Psoas muscle (tissue), 8 donors: ENCODE measurements around the gene ZNF524. TPM values are rescaled to one million over a fixed set of nuclear protein-coding genes. Genes with fewer than 3 reads are reported as not detected.
"Not testable (repeated sequence)": the region's sequence is repeated elsewhere in the genome, so short reads cannot be mapped to it uniquely, and the experiment has no call there.

Experiments
- ATAC-seq, 4 donors: fragments of 200-7000 bp; cut with Tn5 transposase; one replicate each; pipeline ENCODE4 v1.9.1; 2020; ENCODE audit warnings: moderate library complexity in 3 of 4, mild to moderate bottlenecking in 2 of 4
- DNase-seq, 2 donors: peaks; one replicate each; pipeline ENCODE4 v3.0.0-alpha.2; 2020
- H3K27ac ChIP-seq: fragments of 200-600 bp; one replicate; pipeline ENCODE4 v1.8.0; 2022
- H3K27me3 ChIP-seq, 3 donors: fragments of 200-600 bp in 1 of 3; one replicate each; pipeline versions ENCODE4 v1.6.1 to v1.8.0; 2013 to 2022; ENCODE audit warnings: low read length in 2 of 3, mild to moderate bottlenecking in 2 of 3, moderate library complexity in 1 of 3; ENCODE audit not compliant: insufficient read depth in 3 of 3
- H3K36me3 ChIP-seq, 2 donors: fragments of 200-600 bp in 1 of 2; one replicate each; pipeline versions ENCODE4 v1.6.1 to v1.8.0; 2013 to 2022; ENCODE audit warnings: low read depth in 1 of 2, mild to moderate bottlenecking in 1 of 2, moderate library complexity in 1 of 2; ENCODE audit not compliant: insufficient read depth in 1 of 2
- H3K4me1 ChIP-seq: fragments of 200-600 bp; one replicate; pipeline ENCODE4 v1.8.0; 2022
- H3K4me3 ChIP-seq: fragments of 200-600 bp; one replicate; pipeline ENCODE4 v1.8.0; 2022; ENCODE audit warnings: mild to moderate bottlenecking
- H3K9me3 ChIP-seq: fragments of 200-600 bp; one replicate; pipeline ENCODE4 v1.8.0; 2022
- WGBS, 3 donors: extraction: QIAGEN DNeasy Blood & Tissue Kit; methylation state at CpG; one replicate each; pipeline versions ENCODE4 v1.1.6 to v1.1.7; 2013; 5-methylcytosine and 5-hydroxymethylcytosine counted together
- intact Hi-C, 2 donors: fragments of 100-400 bp; cut with DNase I; formaldehyde crosslinking; loops; one replicate each; pipeline versions ENCODE4 v1.11.0 to v1.14.2; 2022
- polyA plus RNA-seq, 3 donors: library from polyadenylated mRNA; stranded (reverse); fragments of 200-250 nt; gene quantifications; one replicate each; pipeline ENCODE4 v1.2.3, GENCODE V29; 2013
- total RNA-seq, 4 donors: library from RNA; stranded (reverse); fragmentation: NEBNext Ultra II Directional in 2 of 4; extraction: Animal tissue kit (Norgen Biotek cat#: 25700) in 2 of 4; gene quantifications; one replicate each; pipeline versions ENCODE4 v1.2.1 to v1.2.4, GENCODE V29; 2021 to 2023
- TF ChIP-seq, protein P1 (sequence below): fragments of 200-600 bp; IDR thresholded peaks from one replicate; pipeline ENCODE4 v1.8.0; 2022; ENCODE audit warnings: antibody characterized with exemption
- donor health status: healthy with polysubstance abuse.
- donor health status: DM: no; HTN: no; CAD: no; lungs with moderate emphysema.
- donor health status: Bipolar disorder and iron deficiency.
- donor health status: healthy.
- donor health status: DM: yes; HTN: yes; CAD: no.
- donor health status: DM: no; HTN: no; CAD: no.
- donor health status: DM: no; HTN: no; CAD: no.
- donor health status: DM: yes; HTN: yes; CAD: no.

ZNF524 gene
- total and polyA plus RNA-seq, 7 donors: 21.4 to 52.5 (median 32.0) TPM

DNA sequence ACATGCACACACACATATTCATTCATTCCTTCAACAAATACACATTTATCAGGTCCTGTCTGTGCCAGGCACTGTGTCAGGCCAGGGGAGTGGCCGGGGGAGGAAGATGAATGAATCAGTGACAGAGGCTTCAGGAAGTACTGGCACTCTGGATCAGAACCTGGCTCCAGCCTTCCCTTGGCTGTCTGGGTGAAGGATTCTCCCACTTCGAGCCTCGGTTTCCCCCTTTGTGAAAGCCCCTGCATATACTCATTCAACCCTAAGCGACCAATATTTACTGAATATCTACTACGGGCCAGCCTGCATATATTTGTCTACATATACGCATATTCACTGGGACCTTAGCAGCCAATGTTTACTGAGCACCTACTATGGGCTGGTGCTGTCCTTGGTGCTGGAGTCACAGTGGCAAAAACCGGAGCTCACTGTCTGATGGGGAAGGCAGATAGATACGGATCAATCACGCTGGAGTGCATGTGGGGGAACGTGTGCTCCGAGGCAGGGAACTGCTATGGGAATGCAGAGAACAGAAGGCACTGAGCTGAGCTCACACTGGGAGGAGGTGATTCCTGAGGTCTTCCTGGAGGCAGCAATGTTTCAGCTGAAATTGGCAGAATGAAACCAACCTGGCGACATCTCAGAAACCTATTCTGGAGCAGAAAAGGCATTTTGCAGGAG, 18.8 kb upstream of the ZNF524 start:
- TF ChIP-seq, protein P1, sequence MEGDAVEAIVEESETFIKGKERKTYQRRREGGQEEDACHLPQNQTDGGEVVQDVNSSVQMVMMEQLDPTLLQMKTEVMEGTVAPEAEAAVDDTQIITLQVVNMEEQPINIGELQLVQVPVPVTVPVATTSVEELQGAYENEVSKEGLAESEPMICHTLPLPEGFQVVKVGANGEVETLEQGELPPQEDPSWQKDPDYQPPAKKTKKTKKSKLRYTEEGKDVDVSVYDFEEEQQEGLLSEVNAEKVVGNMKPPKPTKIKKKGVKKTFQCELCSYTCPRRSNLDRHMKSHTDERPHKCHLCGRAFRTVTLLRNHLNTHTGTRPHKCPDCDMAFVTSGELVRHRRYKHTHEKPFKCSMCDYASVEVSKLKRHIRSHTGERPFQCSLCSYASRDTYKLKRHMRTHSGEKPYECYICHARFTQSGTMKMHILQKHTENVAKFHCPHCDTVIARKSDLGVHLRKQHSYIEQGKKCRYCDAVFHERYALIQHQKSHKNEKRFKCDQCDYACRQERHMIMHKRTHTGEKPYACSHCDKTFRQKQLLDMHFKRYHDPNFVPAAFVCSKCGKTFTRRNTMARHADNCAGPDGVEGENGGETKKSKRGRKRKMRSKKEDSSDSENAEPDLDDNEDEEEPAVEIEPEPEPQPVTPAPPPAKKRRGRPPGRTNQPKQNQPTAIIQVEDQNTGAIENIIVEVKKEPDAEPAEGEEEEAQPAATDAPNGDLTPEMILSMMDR: no peak
- no peak for DNase-seq
- Histone ChIP-seq H3K27me3 (peaks cover 0 to 5% (median 0%) of the 10 kb centered on the region in 3 donors), H3K36me3 (peaks cover 5 to 31% of the 10 kb centered on the region in 2 donors), H3K4me3 (peak overlapping the region; percentile 93), H3K27ac (peak overlapping the region; percentile 97), H3K4me1 (peaks cover 9% of the 10 kb centered on the region), H3K9me3 (no peaks in the 10 kb centered on the region)
- no peak for ATAC-seq
- intact Hi-C loops: loop anchor here in 1 of 2 donors (2.0 kb wide), 1 partner anchor 64 kb away; no protein-coding TSS in a partner anchor
- 34 to 38% (median 34%) methylated on average over 12 of the region's 12 CpGs for WGBS, 3 donors

DNA sequence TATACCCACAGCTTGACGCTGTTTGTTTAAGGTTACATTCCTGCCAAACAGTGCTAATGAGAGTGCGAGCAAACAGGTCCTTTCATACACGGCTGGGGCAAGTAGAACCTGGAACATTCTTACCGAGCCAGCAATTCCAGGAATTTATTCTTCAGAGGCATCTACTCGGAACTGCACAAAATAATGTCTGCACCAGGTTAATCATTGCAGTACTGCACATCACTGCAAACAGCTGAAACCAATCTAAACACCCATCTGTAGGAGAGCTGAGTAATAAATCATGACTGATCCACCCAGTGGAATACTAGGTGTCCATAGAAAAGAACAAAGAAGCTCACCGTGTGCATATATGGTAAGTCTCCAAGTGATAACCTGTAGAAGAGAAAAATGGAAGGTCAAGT, 18.3 kb upstream of the ZNF524 start:
- 25 to 35% (median 30%) methylated on average over 6 of the region's 6 CpGs for WGBS, 3 donors
- Histone ChIP-seq H3K4me1 (peaks cover 14% of the 10 kb centered on the region), H3K27ac (no peak overlapping the region), H3K27me3 (peaks cover 0 to 5% (median 0%) of the 10 kb centered on the region in 3 donors), H3K36me3 (peaks cover 5 to 26% of the 10 kb centered on the region in 2 donors), H3K4me3 (no peak overlapping the region), H3K9me3 (no peaks in the 10 kb centered on the region)
- no peak for ATAC-seq
- DNase-seq: no peak
- intact Hi-C loops: loop anchor here in 1 of 2 donors (2.0 kb wide), 1 partner anchor 65 kb away; no protein-coding TSS in a partner anchor
- TF ChIP-seq, protein P1: no peak

DNA sequence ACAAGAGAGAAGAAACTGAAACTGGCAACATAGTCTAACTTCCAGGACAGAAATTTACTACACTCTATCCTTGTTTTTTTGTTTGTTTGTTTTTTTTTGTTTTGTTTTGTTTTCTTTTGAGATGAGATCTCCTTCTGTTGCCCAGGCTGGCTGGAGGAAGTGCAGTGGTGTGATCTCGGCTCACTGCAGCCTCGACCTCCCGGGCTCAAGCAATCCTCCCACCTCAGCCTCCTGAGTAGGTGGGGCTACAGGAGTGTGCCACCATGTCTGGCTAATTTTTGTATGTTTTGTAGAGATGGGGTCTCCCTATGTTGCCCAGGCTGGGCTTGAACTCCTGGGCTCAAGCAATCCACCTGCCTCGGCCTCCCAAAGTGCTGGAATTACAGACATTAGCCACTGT, 17.8 kb upstream of the ZNF524 start:
- DNase-seq, H3K27ac ChIP-seq, H3K9me3 ChIP-seq, H3K4me3 ChIP-seq, ATAC-seq, intact Hi-C loops, H3K27me3 ChIP-seq: not testable (repeated sequence)
- H3K36me3 ChIP-seq: peaks cover 2 to 22% of the 10 kb centered on the region in 2 donors
- 66 to 78% (median 73%) methylated on average over 4 of the region's 4 CpGs for WGBS, 3 donors
- peaks cover 18% of the 10 kb centered on the region for H3K4me1 ChIP-seq

DNA sequence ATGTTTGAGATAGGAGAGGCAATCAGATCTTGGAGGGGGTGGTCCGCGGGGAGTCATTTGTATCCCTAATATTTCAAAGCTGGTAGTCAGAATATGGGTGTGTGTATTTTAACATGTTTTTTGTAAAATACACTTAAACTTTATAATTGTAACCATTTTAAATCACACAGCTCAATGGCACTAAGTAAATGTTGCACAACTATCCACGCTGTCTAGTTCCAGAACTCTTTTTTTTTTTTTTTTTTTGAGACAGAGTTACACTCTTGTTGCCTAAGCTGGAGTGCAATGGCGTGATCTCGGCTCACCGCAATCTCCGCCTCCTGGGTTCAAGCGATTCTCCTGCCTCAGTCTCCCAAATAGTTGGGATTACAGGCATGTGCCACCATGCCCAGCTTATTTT, 16.2 kb upstream of the ZNF524 start:
- H3K27ac ChIP-seq, H3K9me3 ChIP-seq, H3K36me3 ChIP-seq, H3K27me3 ChIP-seq, DNase-seq, intact Hi-C loops, ATAC-seq, H3K4me3 ChIP-seq: not testable (repeated sequence)
- H3K4me1 ChIP-seq: peaks cover 18% of the 10 kb centered on the region
- 70 to 78% (median 76%) methylated on average over 8 of the region's 8 CpGs for WGBS, 3 donors

DNA sequence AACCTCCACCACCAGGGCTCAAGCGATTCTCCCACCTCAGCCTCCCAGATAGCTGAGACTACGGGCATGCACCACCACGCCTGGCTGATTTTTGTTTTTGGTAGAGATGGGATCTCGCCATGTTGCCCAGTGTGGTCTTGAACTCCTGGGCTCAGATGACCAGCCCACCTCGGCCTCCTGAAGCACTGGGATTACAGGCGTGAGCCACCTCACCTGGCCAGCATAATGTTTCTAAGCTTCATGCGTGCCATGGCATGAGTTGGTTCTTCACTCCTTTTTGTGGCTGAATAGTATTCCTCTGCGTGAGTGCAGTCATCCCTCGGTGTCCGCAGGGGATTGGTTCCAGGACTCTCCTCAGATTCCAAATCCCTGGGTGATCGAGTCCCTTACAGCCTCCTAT, 15.2 kb upstream of the ZNF524 start:
- intact Hi-C loops: no loop called here

More for the DNA sequence above, 15.2 kb upstream of the ZNF524 start:
- 91 to 95% (median 92%) methylated on average over 11 of the region's 11 CpGs for WGBS, 3 donors
- TF ChIP-seq, protein P1: no peak
- no peak for ATAC-seq
- Histone ChIP-seq H3K27ac (no peak overlapping the region), H3K4me1 (peaks cover 18% of the 10 kb centered on the region), H3K4me3 (no peak overlapping the region), H3K36me3 (no peaks in the 10 kb centered on the region), H3K9me3 (no peaks in the 10 kb centered on the region), H3K27me3 (peaks cover 0 to 5% (median 0%) of the 10 kb centered on the region in 3 donors)
- DNase-seq: no peak
